PFSK-1 (cell line): ENCODE results near the gene SDHA.

Experiments
- FOXP2 ChIP-seq: optimal IDR thresholded peaks from 2 replicates; pipeline ENCODE3; 2011; ENCODE audit warnings: borderline replicate concordance, control low read depth, inconsistent platforms; ENCODE audit not compliant: insufficient read depth; ENCODE audit errors: extremely low read length, extremely low read depth
- POLR2AphosphoS5 ChIP-seq: IDR thresholded peaks from 2 replicates; pipeline ENCODE4 v1.6.1; 2012; ENCODE audit warnings: low read depth, mild to moderate bottlenecking, control low read depth, low read length, moderate library complexity
- REST ChIP-seq, 2 experiments: IDR thresholded peaks; 2 replicates each; pipeline versions ENCODE4 v1.6.1 to v1.8.0; 2011 to 2012; ENCODE audit warnings: low read depth in 2 of 2, low read length in 2 of 2, control low read depth in 1 of 2, inconsistent platforms in 1 of 2, mild to moderate bottlenecking in 1 of 2, moderate library complexity in 1 of 2; ENCODE audit not compliant: insufficient read depth in 1 of 2
- SIN3A ChIP-seq: IDR thresholded peaks from 2 replicates; pipeline ENCODE4 v1.6.1; 2012; ENCODE audit warnings: mild to moderate bottlenecking, low read length, moderate library complexity, borderline replicate concordance; ENCODE audit not compliant: insufficient read depth
- TAF1 ChIP-seq: IDR thresholded peaks from 2 replicates; pipeline ENCODE4 v1.6.1; 2012; ENCODE audit warnings: low read length, control low read depth, borderline replicate concordance; ENCODE audit not compliant: insufficient read depth

SDHA gene

GRCh38 chr5:204001-204400, 14.1 kb upstream of the SDHA start:
- TF ChIP-seq POLR2AphosphoS5 (no peak), SIN3A (no peak), FOXP2 (no peak), REST (IDR thresholded peaks at IDR 0.05; ENCODE audit: insufficient read depth in 1 of 2, low read depth in 2 of 2, low read length in 2 of 2) (no peak), TAF1 (no peak)

GRCh38 chr5:204462-204861, 13.7 kb upstream of the SDHA start:
- no peak for TF ChIP-seq REST (IDR thresholded peaks at IDR 0.05; ENCODE audit: insufficient read depth in 1 of 2, low read depth in 2 of 2, low read length in 2 of 2)
- TF ChIP-seq POLR2AphosphoS5, result no peak
- no peak for TF ChIP-seq TAF1
- TF ChIP-seq SIN3A, result no peak
- no peak for TF ChIP-seq FOXP2

- TF ChIP-seq FOXP2, result no peak
- no peak for TF ChIP-seq TAF1
- no peak for TF ChIP-seq POLR2AphosphoS5
- no peak for TF ChIP-seq SIN3A
- no peak for TF ChIP-seq REST (IDR thresholded peaks at IDR 0.05; ENCODE audit: insufficient read depth in 1 of 2, low read depth in 2 of 2, low read length in 2 of 2)
Measured at GRCh38 chr5:204966-205670, 13.0 kb upstream of the SDHA start.

GRCh38 chr5:206406-206805, 11.7 kb upstream of the SDHA start:
- TF ChIP-seq POLR2AphosphoS5, result no peak
- no peak for TF ChIP-seq REST (IDR thresholded peaks at IDR 0.05; ENCODE audit: insufficient read depth in 1 of 2, low read depth in 2 of 2, low read length in 2 of 2)
- TF ChIP-seq SIN3A, result no peak
- TF ChIP-seq FOXP2, result no peak
- no peak for TF ChIP-seq TAF1

- TF ChIP-seq REST (IDR thresholded peaks at IDR 0.05; ENCODE audit: insufficient read depth in 1 of 2, low read depth in 2 of 2, low read length in 2 of 2), result no peak
- no peak for TF ChIP-seq FOXP2
- TF ChIP-seq TAF1, result no peak
- no peak for TF ChIP-seq POLR2AphosphoS5
- no peak for TF ChIP-seq SIN3A
Measured at GRCh38 chr5:206927-207536, 11.1 kb upstream of the SDHA start.
